CD4-positive, alpha-beta T cell treated with Interleukin-1 beta for 1 hour (primary cell): ENCODE results near the gene LRRC8D.

Source experiments
- DNase-seq, 2 donors: peaks; one replicate each; pipeline ENCODE4 v3.0.0-alpha.2; 2020 to 2022

Gene LRRC8D

GRCh38 chr1:89834083-89834704, 13.4 kb downstream of the LRRC8D start:
- no peak for DNase-seq

GRCh38 chr1:89836252-89837035, 15.6 kb downstream of the LRRC8D start:
- no peak for DNase-seq

- no peak for DNase-seq
Observed at GRCh38 chr1:89837036-89837481, 16.2 kb downstream of the LRRC8D start.

DNA sequence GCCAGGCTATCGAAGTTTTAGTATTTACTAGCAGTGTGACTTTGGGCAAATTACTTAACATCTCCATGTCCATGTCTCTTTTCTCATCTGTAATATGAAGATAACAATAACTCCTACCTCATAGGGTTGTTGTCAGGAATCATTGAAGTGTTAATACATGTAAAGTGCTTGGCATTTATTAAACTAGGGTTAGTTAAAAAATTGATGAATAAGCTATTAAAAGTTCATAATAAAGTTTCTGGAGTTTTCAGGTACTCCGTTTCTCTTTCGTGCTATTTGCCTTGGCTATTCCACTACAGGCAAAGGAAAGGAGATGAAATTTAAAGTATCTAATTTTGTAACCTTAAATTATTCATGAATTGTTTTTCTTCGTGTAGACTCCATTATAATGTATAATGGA, 16.7 kb downstream of the LRRC8D start:
- no peak for DNase-seq

GRCh38 chr1:89839516-89839915, 18.7 kb downstream of the LRRC8D start:
- no peak for DNase-seq

DNA sequence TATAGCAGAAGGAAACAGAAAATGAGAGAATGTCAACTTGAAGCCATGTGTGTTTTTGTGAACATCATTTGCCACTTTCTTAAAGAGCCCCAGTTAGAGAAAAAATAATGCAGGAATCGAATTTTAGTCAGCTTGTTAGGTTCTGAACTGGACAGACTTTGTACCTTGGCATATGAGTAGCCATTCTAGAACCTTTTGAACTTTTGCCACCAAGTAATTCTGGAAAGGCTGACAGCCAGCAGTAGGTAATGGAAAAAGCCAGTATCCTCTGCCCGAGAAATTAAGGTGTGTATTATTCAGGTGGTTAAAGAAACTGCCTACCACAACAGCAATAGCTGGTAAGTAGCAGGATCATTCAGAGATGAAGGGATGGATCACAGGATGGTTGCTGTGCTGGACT, 20.7 kb downstream of the LRRC8D start:
- DNase-seq = no peak

DNA sequence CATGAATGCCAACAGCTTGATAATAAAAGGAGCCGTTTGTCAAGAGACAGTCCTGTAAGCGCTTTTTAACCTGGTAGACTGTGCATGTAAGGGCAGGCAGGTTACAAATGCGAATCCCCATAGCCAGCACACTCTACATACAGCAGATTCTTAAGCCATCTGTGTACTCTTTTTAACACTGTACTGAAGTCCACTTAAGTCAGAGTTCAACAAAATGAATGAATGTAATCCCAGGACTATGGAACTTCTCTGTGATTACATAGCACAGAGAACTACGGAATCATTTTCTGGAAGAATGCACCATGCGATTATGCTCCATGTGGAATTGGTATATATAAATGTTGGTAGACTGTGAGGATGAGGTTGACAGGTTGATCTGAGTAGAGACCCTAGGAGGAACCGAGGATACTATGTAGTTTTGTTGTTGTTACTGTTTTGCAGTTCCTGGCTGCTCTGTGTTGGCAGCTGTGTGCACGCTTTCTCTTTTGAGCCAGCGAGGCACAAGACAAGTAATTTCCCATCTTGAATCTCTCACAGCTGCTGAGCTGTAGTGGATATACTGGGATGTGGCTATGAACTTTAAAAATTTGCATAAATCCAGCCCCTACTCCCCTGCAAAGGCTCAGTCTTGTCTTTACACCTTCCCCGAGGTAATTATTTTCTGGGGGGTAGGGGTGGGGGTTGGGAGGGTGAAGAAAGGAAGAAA, 21.9 kb downstream of the LRRC8D start:
- no peak for DNase-seq

- DNase-seq = peak; percentile 77 to 80
Observed at GRCh38 chr1:89843273-89844130, 22.7 kb downstream of the LRRC8D start.

DNA sequence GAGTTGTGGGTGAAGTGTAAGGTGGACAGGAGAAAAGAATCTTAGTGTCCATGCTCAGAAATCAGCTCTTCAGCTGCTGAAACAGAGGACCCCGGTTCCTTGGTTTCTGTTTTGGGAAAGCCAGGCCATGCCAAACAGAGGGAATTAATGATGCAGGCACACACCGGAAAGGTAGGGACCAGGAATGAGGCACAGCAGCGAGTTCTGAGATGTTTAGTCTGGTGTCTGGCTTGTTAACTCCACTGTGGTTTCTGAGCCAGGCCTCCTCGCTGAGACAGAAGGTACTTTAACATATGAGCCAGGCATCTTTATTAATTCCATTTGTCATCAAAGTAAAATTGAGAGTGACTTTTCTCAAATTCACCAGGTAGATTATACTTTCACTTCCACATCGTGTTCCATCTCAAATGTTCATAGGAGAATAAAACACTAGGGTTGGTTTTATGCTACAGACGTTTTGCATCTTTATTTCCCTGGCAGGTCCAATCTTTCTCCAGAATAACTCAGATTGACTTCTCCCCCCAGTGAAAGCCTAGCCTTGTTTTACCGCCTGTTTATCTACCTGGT, 23.5 kb downstream of the LRRC8D start:
- DNase-seq = peak in 1 of 2 donors; percentile 35

GRCh38 chr1:89844860-89845259, 24.0 kb downstream of the LRRC8D start:
- DNase-seq = no peak

DNA sequence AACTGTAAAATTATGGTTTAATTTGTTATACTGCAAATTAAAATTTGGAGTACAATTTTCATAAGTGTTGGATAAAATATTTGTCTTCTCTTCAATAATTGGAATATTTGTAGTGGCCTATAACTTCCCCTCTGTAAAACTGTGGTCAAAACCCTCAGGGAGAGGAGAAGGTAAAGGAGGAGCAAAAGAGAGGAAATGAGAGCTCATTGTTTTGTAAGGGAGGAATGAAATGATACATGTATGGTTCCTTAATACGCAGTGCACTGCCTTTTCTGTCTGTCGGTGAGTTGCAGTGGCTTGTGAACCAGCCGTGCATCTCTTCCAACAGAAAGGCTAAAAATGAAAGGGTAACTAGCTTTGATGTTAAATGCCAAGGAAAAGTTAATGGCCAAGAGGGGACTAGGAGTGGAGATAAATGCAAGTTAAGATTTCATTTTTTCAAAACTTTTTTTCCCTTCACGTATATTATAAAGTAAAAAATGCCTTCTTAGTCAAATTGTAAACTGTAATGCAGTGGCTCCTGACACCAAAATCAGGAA, 26.4 kb downstream of the LRRC8D start:
- DNase-seq = no peak

DNA sequence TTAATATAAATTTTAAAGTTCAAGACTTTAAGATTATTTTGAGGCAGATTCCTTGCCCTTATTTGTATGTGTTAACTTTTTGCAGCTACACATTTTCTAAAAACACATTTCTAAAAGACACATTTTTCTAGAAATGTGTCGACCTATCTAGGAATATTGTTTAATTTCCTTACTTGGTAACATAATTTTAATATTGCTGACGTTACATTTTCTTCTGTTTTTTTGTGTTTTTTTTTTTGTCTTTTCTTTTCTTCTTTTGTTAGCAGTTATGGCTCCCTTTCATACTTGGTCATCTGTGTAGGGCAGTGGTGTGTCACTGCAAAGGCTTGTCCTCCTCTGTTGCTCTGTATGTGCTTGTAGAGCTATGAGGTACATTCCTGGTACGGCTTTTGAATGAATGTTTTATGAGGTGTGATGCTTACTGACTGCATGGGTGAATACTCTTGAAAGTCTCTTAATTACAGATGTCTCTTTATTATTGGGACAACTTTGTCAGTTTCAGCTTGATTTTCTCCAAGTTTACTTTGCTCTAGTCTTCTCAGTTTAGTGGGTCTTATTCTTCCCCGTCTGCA, 30.1 kb downstream of the LRRC8D start:
- no peak for DNase-seq

DNA sequence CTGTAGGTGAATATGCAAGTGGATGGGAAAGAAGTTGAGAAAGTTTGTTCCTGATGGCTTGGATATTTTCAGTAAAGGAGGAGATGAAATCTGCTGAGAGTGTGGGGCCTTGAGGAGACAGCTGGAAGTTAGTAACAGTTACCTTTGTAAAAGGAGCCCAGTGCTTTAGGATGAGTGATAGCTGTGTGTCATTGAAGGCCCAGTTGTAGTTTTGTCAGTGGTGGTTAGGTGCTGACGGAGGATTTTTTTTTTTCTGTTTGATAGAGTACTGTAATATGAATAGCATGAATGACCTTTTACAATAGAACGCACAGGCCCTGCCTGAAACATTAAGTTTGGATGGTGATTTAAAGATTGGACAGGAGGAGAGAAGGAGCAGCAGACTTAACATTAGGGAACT, 33.3 kb downstream of the LRRC8D start:
- DNase-seq = no peak

GRCh38 chr1:89855413-89856123, 34.7 kb downstream of the LRRC8D start:
- DNase-seq = peak in 1 of 2 donors; percentile 71

DNA sequence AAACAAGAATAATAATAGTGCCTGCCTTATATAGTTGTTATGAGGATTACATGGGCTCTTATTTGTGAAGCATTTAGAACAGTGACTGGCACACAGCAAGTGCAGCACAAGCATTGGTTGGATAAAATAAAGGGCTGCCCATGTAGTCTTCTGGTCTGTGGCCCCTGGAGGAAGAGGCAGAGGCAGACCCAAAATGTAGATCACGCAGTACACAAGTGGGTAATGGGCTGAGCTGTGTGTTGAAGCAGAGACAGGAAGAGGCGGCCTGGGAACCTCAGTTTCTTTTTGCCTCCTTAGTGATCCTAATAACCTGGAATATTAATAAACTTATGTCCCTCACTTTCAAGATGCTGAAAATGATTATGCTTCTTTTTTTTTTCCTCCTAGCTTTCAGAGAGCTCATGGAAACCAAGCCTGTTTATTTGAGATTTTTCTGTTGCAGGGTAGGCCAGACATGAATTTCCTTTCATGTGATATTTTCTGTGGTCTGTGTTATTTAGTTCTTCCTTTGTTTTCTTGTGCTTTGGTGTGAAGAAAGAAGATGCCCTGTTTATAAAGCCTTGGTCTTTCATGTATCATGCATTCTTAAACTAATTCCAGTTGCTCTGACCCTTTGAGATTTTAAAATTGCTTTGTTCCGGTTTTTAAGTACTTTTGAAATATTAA, 42.5 kb downstream of the LRRC8D start:
- peak in 1 of 2 donors; percentile 22 for DNase-seq

- no peak for DNase-seq
Observed at GRCh38 chr1:89865498-89866382, 44.9 kb downstream of the LRRC8D start.

DNA sequence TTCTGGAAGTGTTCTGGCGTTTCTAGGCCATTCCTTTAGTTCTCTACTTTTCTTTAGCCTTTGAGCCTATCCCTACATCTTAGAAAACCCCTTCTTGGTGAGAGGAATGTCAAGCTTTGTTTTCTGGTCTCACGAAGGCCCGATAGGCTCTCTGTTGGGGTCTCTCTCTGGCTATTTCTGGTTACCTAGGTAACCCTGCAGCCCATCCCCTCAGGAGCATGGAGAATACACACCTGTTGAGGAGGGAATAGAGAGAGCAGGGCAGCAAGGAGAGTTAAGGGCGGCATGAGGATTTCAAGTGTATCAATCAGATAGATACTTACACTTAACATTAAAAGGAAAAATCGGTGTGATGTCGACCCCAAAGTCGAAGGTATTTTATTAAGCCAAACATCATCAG, 45.7 kb downstream of the LRRC8D start:
- DNase-seq = no peak

DNA sequence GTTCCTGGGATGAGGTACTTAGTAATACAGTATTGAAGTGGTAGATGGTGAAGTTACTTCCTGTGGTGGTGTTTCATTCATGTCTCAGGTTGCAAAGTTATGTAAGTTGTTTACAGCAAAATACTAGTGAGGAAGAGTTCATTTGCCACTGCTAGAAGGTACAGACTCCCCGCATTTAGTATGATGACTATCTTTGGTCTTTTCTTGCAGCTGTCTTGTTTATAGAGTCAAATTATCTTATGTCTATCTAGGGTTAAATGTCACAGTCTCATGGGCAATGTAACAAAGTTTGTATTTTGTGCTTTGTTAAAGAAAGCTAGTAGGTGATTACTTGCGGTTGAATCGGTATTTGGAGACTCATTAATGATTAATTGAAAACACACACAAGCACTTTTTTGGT, 50.2 kb downstream of the LRRC8D start:
- peak in 1 of 2 donors; percentile 33 for DNase-seq

- DNase-seq = no peak
Observed at GRCh38 chr1:89871768-89872473, 51.1 kb downstream of the LRRC8D start.
